Measurements from ENCODE around the gene SGPP2.

Gene SGPP2

GRCh38 chr2:222477962-222478608, 53.7 kb downstream of the SGPP2 start:
- DNase-seq = no peak

GRCh38 chr2:222479859-222480258, 55.5 kb downstream of the SGPP2 start:
- DNase-seq = no peak

DNA sequence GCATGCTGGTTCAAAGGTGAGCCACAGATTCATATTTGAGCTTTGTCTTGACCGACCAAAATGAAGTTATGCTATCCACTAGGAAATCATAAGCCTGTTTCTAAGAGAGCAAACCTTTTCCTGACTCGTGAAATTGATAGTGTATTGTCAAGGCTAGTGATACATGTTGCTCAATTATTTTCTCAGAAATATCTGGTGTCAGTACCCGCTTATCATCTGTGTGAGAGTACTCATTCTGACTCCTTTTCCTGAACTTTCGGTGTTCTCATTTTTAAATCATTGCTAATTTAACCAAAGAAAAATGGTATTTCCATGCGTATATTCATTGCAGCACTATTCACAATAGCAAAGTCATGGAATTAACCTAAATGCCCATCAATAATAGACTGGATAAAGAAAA, 56.2 kb downstream of the SGPP2 start:
- no peak for DNase-seq

DNA sequence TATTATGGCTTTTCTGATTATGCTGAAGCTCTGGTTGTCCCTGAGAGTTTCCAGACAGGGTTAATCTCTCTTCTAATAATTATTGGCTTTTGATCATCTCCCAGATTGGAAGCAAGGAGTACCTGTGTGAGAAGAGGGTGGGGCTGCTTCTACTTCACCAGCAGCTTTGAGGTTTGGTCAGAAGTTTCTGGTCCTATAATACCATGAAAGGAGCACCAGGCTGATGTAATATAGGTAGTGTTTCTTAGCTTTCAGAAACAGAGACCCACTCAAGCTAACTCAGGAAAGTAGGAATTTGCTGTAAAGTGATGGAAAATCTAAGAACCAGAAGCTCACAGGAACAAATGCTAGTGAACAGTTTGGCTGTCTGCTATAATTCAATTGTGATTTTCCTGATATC, 57.6 kb downstream of the SGPP2 start:
- DNase-seq = no peak

- no peak for DNase-seq
These were observed 59.2 kb downstream of the SGPP2 start for GRCh38 chr2:222483513-222484039.

GRCh38 chr2:222485367-222486211, 61.2 kb downstream of the SGPP2 start:
- no peak for DNase-seq

DNA sequence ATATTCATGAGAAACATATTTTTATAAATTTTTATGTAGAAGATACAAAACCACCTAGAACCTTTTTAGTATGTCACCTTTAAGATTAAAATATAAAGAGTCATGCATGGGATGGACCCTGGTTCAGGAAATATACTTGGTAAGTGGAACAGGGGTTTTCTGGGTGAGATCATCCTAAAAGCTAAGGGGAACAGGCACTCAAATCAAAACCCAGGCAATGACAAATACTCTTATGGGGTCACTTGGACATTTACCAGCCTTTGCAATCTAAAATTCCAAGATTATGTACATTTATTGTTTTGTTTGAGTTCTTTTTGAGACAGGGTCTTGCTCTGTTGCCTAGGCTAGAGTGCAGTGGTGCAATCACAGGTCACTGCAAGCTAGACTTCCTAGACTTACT, 65.8 kb downstream of the SGPP2 start:
- no peak for DNase-seq

- no peak for DNase-seq
These were observed 68.3 kb downstream of the SGPP2 start for GRCh38 chr2:222492683-222493082.

GRCh38 chr2:222494104-222494739, 69.9 kb downstream of the SGPP2 start:
- no peak for DNase-seq

DNA sequence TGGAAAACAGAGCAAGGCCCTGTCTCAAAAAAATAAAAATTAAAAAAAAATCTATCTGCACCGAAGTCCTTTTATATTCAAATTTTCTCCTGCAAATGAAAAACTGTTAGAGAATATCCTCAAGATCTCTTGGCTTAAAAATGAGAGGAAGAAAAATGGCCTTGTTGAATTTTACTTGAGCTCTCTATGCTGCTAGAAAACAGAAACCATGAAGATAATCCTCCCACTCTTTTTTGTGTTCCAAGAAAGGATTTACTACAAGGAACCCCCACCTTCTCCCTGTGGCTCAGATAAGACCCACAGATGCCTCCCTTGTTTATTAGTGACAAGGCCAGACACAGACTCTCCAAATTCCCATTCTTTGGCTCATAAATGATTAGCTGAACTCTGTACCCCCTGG, 71.0 kb downstream of the SGPP2 start:
- DNase-seq = no peak

GRCh38 chr2:222499226-222499625, 74.9 kb downstream of the SGPP2 start:
- DNase-seq = no peak

DNA sequence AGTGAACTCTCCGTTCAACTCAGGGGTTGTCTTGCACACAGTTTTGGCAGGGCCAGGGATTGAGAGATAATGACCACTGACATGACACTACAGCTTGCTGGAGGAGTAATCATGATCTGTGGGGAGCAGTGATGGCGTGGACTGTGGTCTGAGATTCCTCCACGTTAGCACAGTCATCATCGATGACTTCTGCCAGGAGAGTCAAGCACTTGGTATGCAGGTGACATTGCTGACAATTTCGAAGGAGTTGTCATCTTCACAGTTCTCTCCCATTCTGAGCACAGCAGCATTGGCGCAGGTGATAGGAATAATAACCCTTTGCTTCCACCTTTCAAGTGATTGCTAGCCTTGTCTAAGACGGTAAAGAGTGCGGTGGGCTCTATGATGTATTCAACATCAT, 79.8 kb downstream of the SGPP2 start:
- no peak for DNase-seq

DNA sequence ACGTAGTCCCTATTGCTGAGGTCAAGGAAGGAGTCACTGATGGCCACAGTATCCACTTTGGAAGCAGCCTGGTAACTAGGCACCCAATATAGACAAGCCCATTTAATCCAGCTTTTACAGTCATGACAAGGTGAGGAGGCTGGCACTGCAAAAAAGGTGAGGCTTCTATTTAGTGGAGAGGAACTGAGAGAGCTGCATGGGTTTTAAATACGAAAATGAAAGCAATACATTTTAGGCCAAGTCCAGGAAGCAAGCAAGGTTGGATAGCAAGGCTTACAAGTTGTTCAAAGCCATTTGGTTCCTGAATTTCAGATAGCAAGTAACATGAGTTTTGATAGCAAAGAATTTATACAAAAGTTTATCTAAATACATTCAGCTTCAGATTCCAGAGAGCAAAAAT, 80.4 kb downstream of the SGPP2 start:
- DNase-seq = no peak

GRCh38 chr2:222506230-222506935, 82.0 kb downstream of the SGPP2 start:
- DNase-seq = no peak

GRCh38 chr2:222514901-222515300, 90.6 kb downstream of the SGPP2 start:
- DNase-seq = no peak

DNA sequence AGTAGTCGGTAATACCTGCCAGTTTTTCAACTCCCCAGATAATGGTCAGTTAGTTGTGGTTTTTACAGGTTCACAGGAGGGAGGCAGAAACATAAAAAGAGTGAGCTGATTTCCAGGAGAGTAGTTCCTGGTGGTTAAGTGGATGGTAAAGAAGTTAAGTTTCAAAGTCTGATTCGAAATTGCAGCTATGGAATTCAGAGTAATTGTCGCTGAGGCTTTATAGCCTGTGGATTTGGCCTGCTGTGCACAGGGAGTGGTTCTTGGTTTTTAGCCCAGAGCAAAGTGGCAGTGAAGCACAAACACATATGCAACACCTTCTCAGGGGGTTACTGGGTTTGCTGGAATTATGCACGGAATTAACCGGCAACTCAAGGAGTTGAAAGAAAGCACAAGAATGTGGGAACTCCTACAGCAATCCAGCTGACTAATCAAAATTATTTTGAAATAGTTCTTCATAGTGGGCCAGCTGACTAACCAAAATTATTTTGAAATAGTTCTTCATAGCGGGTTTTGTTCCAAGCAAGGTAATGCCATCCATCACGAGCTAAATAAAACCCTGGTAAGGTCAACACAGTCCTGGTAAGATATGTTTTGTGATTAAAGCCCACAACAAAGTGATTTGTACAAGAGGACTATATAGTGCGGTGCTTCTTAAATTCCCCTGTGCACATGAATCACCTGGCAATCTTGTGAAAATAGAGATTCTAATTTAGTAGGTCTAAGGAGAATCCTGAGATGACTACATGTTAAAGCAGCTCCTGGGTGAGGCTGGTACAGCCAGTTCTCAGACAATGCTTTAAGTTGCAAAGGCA, 94.4 kb downstream of the SGPP2 start:
- no peak for DNase-seq

DNA sequence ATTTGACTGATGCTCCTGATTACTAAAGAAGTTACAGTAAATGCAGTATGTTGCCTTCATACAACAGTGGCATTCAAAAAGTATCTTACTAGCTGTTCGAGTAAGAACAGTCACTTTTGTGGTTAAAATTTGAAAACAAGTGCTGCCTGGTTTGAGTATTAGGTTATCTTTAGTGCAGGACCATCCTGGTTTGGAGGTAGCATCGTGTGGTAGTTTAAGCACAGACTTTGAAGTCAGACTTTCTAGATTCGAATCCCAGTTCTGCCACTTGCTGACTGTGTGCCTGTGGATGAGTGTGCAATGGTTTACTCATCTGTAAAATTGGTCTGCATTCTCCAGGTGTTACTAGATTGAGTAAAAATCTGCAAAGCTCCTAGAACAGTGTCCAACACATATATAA, 96.8 kb downstream of the SGPP2 start:
- DNase-seq = no peak

DNA sequence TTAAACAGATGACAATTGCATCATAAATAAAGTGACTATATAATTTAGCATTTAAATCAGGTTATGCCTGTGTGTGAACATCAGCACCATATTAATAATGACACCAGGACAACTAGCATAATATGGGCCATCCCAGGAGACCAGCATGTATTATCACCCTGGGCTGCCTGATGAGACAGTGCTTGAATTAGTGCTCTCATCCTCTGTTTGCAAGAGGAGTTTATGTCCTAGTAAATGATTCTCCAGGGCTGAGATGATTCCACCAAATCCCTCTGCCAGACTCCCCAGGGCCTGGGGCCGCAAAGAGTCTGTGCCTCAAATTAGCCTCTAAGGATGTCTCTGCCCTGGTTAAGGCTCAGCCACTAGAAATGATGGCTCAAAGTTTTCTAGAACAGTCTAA, 97.7 kb downstream of the SGPP2 start:
- no peak for DNase-seq

DNA sequence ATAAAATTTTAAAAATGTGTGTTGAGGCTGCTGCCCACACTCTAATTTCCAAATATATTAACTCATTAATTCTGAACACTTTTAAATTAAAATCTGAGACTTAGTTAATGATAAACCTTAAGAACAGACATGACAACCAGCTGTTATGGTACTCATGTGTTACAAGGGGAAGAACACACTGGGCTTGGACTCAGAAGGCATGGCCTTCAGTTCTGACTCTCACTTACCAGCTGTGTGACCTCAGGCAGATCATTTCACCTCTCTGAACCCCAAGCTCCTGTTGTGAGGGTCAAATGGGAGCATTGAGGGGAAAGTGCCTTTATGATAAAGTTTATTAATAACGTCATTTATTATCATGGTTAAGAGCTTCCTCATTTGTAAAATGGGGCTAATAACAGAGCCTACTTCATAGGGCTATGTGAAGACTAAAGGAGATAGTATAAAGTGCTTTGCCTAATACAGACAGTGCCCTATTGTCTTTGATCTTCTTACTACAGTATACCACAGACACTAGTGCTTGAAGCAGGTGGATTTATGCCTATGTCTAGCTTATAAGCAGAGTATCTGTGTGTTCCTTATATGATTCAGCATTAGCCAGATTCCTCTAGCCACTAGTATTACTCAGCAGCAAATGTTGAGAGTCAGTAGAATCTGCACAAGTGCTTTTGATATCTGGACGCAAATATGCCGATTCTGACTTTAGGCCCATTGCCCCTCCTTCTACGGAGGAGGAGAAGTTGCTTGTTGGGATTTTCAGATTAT, 99.6 kb downstream of the SGPP2 start:
- no peak for DNase-seq

GRCh38 chr2:222525811-222526210, 101.5 kb downstream of the SGPP2 start:
- no peak for DNase-seq

GRCh38 chr2:222526480-222527277, 102.3 kb downstream of the SGPP2 start:
- DNase-seq = no peak

All from stimulated activated CD4-positive, alpha-beta T cell treated with anti-CD3 and anti-CD28 coated beads, Interleukin-4, amount 100 ng/mL, for 1 hour (primary cell).